Posterior cingulate gyrus (tissue), 11 donors: ENCODE data around the gene KPNA6.
"Not testable (repeated sequence)": the region's sequence is repeated elsewhere in the genome, so short reads cannot be mapped to it uniquely, and the experiment has no call there.

Experiments
- DNase-seq, 10 donors: peaks; one replicate each; pipeline versions ENCODE4 v3.0.0 to v3.0.0-alpha.2; 2020 to 2021; ENCODE audit warnings: mixed read lengths in 3 of 10
- intact Hi-C: fragments of 100-400 bp; cut with DNase I; formaldehyde crosslinking; loops from one replicate; pipeline ENCODE4 v1.15.1; 2023

Gene KPNA6

DNA sequence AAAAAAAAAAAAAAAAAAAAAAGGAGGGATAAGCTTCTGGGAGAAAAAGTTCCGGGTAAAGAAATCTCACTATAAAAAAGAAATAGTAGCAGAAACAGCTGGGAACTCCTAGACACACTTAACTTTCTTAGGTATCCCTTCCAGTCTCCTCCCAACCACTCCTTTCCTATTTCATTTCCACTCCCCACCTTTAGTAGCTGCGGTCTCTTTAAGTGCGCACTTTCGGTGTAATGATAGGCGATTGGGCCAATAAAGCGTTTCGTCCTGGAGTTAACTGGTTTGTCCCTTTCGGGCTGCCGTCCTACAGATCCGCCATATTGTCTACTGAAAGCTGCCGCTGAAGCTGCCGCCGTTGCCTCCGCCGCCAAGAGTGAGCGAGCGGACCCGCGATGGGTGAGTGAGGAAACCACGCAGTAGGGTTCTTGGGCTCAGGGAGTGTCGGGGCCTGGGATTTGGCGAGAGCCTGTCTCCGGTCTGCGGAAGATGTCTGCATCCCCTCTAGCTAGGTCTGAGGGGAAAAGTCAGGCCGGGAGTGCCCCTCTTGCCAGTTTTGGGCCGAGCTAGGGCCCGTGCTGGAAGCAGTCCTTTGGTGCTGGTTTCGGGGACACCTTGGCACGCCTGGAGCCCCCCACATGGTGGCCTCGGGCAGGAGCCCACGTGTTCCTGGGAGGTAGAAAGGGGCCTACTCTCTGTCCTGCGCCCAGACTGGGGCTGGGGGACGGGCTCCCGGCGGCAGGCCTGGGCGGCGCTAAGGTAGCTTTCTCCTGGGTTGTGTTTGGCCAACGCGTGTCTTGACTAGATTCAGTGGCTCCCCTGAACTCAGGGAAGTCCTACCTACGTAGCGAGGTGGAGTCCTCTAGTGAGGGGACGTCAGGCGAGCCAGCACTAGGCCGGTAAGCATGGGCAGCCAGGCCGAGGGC lies at the start of gene KPNA6:
Gene KPNA6, plus strand, starts transcription at position 315 of the 920 bp plus-strand sequence. Its CDS starts 75 bp downstream, at position 390.
- DNase-seq, result peak; percentile 84 to 97 (median 90)
- intact Hi-C loops, result loop anchor here (2.0 kb wide), 1 partner anchor 35 kb away; the partner anchor contains the start of gene TMEM39B

DNA sequence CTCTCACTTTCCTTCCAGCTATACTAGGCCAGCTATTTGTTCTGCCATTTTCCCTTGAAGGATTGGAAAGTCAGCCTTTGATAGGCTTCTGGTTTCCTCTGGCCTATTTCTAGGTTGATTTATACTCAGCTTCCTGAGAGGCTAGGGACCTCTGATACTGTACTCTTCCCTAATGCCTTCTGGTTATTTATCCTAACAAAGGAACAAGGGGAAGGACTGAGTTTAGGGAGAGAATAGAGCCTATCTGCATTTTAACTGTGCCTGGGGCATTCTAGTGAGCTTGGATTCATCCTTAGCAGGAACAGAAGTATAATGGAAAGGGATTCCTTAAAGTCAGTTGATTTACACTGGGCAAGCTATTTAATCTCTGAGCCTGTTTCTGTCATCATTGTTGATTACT lies 46.9 kb upstream of the KPNA6 start:
- intact Hi-C loops, result loop anchor here (10.0 kb wide), 1 partner anchor 396 kb away; no protein-coding TSS in a partner anchor
- DNase-seq, result no peak

DNA sequence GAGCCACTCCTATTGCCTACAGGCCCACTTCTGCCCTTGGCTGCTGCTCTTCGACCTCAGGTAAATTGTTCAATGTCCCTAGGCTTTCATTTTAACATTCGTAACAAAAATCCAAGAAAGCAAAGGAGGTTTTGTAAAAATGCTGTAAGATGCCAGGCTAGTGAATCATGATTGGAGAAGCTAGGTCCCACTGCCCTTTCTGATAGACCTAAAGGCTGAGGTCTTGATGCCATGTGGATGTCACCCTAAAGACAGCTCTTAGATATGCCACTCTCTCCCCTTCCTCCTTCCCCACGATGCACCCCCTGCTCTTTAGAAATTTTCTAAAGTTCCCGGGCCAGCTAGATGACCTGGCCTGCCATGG lies 45.0 kb upstream of the KPNA6 start:
- no peak for DNase-seq
- intact Hi-C loops, result loop anchor here (1.0 to 10.0 kb wide), 2 partner anchors 99 to 398 kb away; no protein-coding TSS in a partner anchor

DNA sequence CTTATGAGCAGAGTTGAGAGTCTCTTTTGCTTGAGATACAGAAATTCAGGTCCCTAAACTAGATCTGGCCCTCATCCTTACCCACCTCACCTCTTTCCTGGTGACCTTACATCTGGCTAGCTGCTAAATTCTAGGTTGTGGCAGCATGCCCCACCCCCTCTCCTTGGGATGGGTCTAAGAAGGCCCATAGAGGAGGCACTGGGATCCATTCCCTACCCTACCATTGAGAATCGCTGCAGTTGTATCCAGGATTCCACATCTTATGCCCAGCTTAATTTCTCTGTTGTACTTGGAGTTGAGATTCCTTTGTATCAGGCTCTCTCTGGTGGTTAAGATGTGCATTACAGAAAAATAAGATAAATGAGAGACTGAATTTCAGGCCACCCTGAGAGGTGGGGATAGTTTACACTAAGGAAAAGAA lies 44.6 kb upstream of the KPNA6 start:
- DNase-seq, result no peak
- intact Hi-C loops, result loop anchor here (1.0 to 10.0 kb wide), 2 partner anchors 99 to 398 kb away; no protein-coding TSS in a partner anchor

DNA sequence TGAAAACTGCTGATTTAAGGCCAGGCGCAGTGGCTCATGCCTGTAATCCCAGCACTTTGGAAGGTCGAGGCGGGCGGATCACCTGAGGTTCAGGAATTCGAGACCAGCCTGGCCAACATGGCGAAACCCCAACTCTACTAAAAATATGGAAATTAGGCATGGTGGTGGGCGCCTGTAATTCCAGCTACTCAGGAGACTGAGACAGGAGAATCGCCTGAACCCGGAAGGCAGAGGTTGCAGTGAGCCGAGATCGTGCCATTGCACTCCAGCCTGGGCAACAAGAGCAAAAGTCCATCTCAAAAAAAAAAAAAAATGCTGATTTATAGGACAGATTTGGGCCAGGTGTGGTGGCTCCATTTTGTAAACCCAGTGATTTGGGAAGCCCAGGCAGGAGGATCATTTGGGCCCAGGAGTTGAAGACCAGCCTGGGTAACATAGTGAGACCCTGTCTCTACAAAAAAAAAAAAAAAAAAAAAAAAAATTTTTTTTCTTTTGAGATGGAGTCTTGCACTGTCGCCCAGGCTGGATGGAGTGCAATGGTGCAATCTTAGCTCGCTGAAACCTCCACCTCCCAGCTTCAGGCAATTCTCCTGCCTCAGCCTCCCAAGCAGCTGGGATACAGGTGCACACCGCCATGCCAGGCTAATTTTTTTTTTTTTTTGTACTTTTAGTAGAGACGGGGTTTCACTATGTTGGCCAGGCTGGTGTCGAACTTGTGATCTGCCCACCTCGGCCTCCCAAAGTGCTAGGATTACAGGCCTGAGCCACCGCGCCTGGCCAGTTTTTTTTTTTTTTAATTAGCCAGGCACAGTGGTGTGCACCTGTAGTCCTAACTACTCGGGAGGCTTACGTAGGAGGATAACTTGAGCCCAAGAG lies 42.0 kb upstream of the KPNA6 start:
- not testable (repeated sequence) for DNase-seq
- intact Hi-C loops, result loop anchor here (10.0 kb wide), 1 partner anchor 401 kb away; no protein-coding TSS in a partner anchor

DNA sequence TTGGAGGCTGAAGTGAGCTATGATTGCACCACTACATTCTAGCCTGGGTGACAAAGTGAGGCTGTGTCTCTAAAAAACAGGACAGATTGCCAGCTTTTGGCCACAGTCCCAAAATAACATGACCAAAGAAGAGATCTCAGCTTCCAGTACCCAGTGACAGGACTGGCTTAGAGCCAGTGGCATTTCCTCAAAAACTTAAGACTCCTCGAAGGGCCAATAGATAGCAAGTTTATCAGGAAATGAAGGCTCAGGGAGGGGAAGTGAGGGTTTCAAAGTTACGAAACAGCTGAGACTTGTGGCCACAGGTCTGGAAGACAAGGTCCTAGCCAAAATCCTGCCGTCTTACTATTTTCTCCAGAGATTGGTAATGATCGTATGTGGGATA lies 41.4 kb upstream of the KPNA6 start:
- DNase-seq, result no peak

DNA sequence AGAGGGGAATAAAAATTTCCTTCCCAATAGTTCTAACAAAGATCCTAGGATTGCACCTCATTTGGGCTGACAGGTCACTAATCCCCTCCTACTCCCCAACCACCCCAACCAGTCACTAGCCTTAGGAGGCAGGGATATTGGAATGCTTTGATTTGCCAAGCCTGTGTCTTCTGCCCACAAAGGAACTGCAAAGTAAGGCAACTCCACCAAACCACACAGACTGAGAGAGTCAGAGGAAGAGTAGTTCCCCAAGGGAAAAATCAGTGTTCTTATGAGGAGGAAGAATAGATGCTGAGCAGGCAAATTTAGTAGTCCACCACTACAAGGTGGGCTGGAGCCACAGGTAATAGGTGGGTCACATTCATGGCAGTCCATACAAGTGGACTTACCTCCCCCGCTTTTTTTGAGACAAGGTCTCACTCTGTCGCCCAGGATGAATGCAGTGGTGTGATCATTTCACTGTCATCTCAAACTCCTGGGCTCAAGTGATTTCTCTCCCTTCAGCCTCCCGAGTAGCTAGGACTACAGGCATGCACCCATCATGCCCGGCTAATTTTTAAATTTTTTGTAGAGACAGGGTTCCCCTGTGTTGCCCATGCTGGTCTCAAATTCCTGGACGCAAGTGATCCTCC lies 38.8 kb upstream of the KPNA6 start:
- intact Hi-C loops, result loop anchor here (10.0 kb wide), 1 partner anchor 404 kb away; no protein-coding TSS in a partner anchor
- DNase-seq, result no peak

More for the DNA sequence above, 41.4 kb upstream of the KPNA6 start:
- intact Hi-C loops, result loop anchor here (10.0 kb wide), 1 partner anchor 402 kb away; no protein-coding TSS in a partner anchor

DNA sequence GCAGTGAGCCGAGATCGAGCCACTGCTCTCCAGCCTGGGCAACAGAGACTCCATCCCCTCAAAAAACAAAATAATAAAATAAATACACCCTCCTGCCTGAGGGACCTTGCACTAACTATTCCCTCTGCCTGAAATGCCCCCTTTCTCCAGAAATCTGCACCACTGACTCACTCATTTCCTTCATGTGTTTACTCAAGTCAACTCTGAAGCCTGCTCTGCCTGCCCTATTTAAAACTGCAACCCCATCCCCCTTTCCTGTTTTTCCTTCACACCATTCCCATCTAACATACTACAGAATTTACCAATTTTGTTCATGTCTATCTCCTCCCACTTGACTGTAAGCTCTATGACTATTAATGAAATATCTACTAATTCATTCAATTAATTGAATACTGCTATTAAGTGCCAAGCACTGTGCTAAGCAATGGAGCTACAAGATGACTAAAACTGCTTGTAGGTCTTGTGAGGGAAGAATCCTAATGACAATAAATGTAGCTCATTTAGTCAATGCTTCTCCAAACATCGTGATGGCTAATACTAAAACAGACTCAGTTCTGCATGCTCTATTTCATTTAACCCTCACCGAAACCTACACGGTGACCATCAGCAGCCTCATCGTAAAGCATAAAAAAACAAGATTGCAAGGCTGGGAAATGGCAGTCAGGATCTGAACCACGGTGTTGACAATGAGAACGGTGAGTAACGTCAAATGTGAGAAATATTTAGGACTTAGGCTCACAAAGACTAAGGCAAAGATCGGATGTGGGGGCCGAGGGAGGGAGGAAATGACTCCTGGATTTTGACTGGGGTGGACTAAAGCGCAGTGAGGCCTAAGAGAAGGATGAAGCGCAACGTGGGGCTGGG lies 35.9 kb upstream of the KPNA6 start:
- intact Hi-C loops, result loop anchor here (2.0 kb wide), 2 partner anchors 35 to 59 kb away; partner anchors contain the start of gene KHDRBS1
- DNase-seq, result peak in 1 of 10 donors; percentile 24

DNA sequence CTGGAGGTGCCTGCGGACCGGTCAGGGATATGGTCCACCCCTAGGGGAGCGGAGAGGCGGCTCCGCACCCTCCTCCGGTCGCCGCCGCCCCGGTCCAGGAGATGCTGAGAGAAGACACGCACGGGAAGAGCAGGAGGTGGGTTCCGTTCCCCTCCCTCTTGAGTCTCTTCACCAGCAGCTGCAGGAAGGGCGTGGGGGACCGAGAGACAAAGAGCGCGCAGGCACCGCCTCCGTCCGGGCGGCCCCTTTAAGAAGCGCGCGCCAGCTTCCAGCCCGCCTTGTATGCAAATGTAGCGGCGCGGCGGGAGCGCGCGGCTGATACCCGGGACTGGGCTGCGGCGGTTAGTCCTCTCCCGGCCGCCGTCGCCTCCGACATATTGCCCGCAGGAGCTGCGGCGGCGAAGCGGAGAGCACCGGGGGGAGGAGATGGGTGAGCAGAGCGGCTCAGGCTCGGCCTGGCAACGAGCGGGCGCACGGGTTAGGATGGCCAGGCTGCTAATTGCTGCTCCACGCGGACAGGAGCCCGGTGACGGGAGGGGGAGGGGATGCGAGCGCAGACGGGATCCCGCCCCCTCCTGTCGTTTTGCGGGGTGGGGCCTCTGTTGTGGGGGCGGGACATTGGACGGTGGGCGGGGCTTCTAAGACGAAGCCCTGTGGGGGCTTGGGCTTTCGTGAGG lies 35.1 kb upstream of the KPNA6 start, which contains the start of gene TMEM39B:
Gene TMEM39B, plus strand, starts transcription at position 318 of the 677 bp plus-strand sequence. Its CDS starts 109 bp downstream, at position 427.
- DNase-seq, result peak; percentile 84 to 99 (median 96)
- intact Hi-C loops, result loop anchor here (2.0 kb wide), 2 partner anchors 34 to 60 kb away; partner anchors contain the start of gene KHDRBS1

DNA sequence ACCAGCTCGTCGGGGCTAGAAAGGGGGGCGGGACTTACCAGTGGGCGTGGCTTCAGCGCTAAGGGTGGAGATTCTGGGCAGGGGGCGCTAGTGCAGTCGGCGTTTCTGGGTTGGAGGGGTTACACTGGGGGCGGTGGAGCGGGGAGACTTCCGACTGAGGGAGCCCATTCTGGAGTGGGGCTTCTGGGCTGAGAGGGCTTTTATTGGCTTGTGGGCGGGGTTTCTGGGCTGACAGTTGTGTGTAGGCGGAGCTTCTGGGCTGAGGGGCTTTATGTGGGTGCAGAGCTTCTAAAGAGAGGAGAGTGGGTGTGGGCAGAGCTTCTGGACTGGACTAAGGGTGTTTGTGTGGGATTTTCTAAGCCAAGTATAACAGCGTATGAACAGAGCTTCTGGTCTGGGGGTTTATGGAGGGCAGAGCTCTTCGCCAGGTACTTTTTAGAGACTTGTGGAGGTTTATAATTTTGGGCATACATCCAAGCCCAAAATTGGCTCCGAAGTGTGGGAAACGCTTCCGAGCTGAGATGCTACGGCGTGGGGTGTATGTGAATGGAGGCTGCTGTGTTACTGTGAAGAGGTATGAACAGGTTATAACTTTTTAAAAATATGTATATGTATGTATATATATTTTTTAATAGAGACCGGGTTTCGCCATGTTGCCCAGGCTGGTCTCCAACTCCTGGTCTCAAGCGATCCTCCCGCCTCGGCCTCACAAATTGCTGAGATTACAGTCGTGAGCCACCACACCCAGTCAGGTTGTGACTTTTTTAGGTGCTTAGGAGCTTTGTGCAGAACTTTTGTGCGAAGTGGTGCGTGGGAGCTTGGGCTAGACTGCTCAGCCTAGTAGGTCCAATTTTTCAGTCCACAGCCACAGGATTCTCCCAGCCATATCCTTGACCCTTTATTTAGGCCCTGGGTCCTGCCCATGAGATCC lies 34.3 kb upstream of the KPNA6 start:
- intact Hi-C loops, result loop anchor here (2.0 kb wide), 2 partner anchors 33 to 61 kb away; partner anchors contain the start of gene KHDRBS1
- peak in 3 of 10 donors; percentile 54 to 83 (median 76) for DNase-seq

DNA sequence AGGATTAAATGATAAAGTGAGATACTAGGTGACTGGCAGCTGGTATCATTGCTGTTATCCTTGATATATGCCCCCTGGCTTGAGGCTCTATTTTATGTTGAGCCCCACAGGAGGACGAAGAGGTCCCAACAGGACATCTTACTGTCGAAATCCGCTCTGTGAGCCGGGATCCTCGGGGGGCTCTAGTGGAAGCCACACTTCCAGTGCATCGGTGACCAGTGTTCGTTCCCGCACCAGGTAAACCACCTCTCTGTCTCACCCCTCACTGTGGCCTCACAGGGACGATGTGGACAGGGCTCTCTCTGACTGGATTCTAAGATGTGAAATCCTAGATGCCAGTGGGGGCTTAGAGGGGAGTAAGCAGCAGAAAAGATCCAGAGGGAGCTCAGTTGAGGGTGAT lies 33.0 kb upstream of the KPNA6 start:
- intact Hi-C loops, result no loop called here
- peak in 1 of 10 donors; percentile 57 for DNase-seq

DNA sequence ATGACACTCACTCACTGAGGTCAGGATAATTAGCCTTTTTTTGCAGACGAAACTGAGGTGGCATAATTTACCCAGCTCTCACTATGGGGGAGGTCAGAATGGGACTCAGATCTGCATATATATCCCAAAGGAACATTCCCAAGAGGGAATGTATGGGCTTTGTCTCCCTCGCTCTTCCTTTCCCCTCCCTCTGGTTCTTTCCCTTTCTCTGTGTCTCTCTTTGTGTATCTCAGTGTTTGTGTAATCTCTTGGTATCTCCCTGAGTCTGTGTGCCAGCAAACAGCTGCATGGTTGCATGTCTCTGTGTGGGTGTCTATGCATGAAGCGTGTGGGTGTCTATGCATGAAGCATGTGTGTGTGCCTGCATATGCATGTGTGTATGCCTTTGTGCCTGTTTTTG lies 30.4 kb upstream of the KPNA6 start:
- intact Hi-C loops, result no loop called here

DNA sequence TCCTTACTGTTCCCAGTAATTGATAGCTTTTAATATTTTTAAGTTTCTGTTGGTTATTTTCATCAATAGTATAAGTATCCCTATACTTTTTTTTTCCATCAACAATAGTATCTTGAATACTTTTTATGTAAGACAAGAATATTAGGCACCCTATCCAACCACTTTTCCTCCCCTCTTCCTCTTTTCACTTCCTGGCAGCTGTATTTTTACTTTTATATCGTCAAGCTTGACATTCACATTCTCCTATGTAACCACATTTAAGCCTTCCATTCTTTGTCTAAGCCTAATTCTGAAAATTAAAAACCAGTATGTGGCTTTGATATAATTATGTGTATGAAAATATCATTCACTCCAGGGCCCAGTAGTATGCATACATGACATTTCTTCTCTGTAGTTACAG lies 25.8 kb upstream of the KPNA6 start:
- no peak for DNase-seq
- intact Hi-C loops, result no loop called here

More for the DNA sequence above, 30.4 kb upstream of the KPNA6 start:
- DNase-seq, result peak in 1 of 10 donors; percentile 39

DNA sequence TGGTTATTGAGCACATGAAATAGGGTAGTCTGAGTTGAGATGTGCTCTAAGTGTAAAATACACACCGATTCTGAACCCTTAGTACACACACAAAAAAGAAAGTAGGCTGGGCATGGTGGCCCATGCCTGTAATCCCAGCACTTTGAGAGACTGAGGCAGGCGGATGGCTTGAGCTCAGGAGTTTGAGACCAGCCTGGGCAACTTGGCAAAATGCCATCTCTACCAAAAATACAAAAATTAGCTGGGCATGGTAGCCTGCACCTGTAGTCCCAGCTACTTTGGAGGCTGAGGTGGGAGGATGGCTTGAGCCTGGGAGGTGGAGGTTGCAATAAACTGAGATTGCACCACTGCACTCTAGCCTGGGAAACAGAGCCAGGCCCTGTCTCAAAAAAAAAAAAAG lies 21.5 kb upstream of the KPNA6 start:
- intact Hi-C loops, result not testable (repeated sequence)

DNA sequence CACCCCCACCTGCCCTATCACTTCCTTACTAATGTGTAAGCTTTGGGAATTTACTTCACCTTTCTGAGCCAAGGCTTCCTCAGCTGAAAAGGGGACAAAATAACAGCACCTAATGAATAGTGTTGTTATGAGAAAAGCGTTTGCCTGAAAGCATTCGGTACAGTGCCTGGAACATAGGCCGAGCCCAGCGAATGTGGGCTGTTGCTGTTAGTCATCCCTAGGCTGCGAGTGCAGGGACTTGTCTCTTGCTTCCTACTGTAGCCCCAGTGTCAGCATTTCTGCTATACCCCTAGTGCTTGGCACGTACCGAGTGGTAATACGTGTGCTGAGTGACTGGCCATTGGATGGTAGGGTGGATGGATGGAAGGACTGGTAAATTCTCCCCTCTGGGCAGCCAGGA lies 16.7 kb upstream of the KPNA6 start:
- DNase-seq, result peak in 2 of 10 donors; percentile 14 to 44
- intact Hi-C loops, result no loop called here

More for the DNA sequence above, 21.5 kb upstream of the KPNA6 start:
- peak in 1 of 10 donors; percentile 24 for DNase-seq

DNA sequence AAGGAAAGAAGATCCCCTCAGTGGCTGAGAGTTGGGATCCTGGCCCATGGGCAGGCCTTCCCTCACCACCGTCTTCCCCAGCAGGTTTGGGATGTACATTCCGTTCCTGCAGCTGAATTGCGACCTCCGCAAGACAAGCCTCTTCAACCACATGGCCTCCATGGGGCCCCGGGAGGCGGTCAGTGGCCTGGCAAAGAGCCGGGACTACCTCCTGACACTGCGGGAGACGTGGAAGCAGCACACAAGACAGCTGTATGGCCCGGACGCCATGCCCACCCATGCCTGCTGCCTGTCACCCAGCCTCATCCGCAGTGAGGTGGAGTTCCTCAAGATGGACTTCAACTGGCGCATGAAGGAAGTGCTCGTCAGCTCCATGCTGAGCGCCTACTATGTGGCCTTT lies 16.3 kb upstream of the KPNA6 start:
- peak in 2 of 10 donors; percentile 59 to 78 for DNase-seq

More for the DNA sequence above, 16.3 kb upstream of the KPNA6 start:
- intact Hi-C loops, result no loop called here
